Measurements from ENCODE around the gene RALGAPB. TPM values are rescaled to one million over a fixed set of nuclear protein-coding genes. Genes with fewer than 3 reads are reported as not detected.
A peak's percentile ranks its signal among the peaks of the same experiment; 100 is the strongest.

Gene RALGAPB
- total and polyA plus RNA-seq, 2 of the 13 experiments (the other 11 are each of a cell fraction or from before 2014, with no cell fraction given): 17.6 to 30.6 TPM

DNA sequence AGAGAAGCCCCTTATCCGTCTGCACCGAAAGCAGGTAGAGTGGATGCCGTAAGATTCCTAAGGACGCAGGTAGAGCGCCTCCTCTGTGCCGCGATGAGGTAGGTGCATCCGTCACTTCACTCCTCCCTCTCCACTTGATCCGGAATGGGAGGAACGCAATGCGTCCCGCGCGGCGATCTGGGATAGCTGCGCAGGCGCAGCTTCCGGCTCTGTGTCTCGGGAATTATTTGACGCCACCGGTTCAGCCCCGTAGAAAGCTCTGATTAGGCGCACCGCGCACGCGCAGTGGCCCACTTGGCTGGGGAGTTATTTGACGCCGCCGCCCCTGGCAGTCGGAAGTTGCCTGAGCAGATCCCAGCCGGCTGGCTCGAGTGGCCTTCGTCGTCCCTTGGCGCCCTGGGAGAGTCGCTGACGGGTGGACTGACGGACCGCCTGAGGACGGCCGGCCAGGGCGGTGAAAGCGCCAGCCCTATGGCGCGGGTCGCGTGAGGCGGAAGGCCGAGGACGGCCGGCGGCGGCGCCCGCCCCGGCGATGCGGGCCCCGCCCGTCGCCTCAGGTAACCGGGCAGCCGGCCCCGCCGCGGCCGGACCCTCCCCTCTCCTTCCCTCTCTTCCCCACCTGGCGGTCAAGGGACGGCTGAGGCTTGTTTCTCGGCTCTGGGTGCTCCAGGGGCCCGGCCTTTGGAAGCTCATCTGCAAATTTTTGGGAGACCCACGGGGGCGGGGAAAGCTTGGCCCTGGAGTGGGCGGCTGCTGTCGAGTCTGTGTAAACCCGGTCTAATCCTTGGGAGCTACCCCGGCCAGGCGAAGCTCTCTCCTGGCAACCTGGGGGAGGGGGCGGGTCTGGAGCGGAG is at the start of gene RALGAPB (continued):
- TF ChIP-seq, protein P1, sequence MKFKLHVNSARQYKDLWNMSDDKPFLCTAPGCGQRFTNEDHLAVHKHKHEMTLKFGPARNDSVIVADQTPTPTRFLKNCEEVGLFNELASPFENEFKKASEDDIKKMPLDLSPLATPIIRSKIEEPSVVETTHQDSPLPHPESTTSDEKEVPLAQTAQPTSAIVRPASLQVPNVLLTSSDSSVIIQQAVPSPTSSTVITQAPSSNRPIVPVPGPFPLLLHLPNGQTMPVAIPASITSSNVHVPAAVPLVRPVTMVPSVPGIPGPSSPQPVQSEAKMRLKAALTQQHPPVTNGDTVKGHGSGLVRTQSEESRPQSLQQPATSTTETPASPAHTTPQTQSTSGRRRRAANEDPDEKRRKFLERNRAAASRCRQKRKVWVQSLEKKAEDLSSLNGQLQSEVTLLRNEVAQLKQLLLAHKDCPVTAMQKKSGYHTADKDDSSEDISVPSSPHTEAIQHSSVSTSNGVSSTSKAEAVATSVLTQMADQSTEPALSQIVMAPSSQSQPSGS (CRISPR knock-in tag; IDR thresholded peaks at IDR 0.05): peak; percentile 91
- TF ChIP-seq CBFB (CRISPR knock-in tag; IDR thresholded peaks at IDR 0.05): peak; percentile 68; the same call in 1 of the 2 replicates
- TF ChIP-seq THAP11 (CRISPR knock-in tag; IDR thresholded peaks at IDR 0.05): peak; percentile 95
- no peak for TF ChIP-seq ZFP82 (CRISPR knock-in tag; IDR thresholded peaks at IDR 0.05; ENCODE audit: borderline replicate concordance)
- TF ChIP-seq MYC (CRISPR knock-in tag; IDR thresholded peaks at IDR 0.05; ENCODE audit: borderline replicate concordance): peak; percentile 85
- TF ChIP-seq, protein P2, sequence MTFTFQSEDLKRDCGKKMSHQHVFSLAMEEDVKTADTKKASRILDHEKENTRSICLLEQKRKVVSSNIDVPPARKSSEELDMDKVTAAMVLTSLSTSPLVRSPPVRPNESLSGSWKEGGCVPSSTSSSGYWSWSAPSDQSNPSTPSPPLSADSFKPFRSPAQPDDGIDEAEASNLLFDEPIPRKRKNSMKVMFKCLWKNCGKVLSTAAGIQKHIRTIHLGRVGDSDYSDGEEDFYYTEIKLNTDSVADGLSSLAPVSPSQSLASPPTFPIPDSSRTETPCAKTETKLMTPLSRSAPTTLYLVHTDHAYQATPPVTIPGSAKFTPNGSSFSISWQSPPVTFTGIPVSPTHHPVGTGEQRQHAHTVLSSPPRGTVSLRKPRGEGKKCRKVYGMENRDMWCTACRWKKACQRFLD (CRISPR knock-in tag; IDR thresholded peaks at IDR 0.05; ENCODE audit: borderline replicate concordance): peak; percentile 80; the same call in 1 of the 2 replicates
- TF ChIP-seq, protein P3, sequence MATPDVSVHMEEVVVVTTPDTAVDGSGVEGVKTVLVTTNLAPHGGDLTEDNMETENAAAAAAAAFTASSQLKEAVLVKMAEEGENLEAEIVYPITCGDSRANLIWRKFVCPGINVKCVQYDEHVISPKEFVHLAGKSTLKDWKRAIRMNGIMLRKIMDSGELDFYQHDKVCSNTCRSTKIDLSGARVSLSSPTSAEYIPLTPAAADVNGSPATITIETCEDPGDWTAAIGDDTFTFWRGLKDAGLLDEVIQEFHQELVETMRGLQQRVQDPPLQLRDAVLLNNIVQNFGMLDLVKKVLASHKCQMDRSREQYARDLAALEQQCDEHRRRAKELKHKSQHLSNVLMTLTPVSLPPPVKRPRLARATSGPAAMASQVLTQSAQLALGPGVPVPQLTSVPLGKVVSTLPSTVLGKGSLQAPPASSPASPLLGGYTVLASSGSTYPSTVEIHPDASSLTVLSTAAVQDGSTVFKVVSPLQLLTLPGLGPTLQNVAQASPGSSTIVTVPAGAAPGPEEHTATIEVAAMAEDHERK (CRISPR knock-in tag; IDR thresholded peaks at IDR 0.05; ENCODE audit: low read depth): peak; percentile 85
- TF ChIP-seq SMYD3 (CRISPR knock-in tag; IDR thresholded peaks at IDR 0.05): no peak
- TF ChIP-seq, protein P4, sequence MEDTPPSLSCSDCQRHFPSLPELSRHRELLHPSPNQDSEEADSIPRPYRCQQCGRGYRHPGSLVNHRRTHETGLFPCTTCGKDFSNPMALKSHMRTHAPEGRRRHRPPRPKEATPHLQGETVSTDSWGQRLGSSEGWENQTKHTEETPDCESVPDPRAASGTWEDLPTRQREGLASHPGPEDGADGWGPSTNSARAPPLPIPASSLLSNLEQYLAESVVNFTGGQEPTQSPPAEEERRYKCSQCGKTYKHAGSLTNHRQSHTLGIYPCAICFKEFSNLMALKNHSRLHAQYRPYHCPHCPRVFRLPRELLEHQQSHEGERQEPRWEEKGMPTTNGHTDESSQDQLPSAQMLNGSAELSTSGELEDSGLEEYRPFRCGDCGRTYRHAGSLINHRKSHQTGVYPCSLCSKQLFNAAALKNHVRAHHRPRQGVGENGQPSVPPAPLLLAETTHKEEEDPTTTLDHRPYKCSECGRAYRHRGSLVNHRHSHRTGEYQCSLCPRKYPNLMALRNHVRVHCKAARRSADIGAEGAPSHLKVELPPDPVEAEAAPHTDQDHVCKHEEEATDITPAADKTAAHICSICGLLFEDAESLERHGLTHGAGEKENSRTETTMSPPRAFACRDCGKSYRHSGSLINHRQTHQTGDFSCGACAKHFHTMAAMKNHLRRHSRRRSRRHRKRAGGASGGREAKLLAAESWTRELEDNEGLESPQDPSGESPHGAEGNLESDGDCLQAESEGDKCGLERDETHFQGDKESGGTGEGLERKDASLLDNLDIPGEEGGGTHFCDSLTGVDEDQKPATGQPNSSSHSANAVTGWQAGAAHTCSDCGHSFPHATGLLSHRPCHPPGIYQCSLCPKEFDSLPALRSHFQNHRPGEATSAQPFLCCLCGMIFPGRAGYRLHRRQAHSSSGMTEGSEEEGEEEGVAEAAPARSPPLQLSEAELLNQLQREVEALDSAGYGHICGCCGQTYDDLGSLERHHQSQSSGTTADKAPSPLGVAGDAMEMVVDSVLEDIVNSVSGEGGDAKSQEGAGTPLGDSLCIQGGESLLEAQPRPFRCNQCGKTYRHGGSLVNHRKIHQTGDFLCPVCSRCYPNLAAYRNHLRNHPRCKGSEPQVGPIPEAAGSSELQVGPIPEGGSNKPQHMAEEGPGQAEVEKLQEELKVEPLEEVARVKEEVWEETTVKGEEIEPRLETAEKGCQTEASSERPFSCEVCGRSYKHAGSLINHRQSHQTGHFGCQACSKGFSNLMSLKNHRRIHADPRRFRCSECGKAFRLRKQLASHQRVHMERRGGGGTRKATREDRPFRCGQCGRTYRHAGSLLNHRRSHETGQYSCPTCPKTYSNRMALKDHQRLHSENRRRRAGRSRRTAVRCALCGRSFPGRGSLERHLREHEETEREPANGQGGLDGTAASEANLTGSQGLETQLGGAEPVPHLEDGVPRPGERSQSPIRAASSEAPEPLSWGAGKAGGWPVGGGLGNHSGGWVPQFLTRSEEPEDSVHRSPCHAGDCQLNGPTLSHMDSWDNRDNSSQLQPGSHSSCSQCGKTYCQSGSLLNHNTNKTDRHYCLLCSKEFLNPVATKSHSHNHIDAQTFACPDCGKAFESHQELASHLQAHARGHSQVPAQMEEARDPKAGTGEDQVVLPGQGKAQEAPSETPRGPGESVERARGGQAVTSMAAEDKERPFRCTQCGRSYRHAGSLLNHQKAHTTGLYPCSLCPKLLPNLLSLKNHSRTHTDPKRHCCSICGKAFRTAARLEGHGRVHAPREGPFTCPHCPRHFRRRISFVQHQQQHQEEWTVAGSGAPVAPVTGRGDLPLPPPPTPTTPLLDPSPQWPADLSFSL (CRISPR knock-in tag; IDR thresholded peaks at IDR 0.05): no peak
- TF ChIP-seq, protein P5, sequence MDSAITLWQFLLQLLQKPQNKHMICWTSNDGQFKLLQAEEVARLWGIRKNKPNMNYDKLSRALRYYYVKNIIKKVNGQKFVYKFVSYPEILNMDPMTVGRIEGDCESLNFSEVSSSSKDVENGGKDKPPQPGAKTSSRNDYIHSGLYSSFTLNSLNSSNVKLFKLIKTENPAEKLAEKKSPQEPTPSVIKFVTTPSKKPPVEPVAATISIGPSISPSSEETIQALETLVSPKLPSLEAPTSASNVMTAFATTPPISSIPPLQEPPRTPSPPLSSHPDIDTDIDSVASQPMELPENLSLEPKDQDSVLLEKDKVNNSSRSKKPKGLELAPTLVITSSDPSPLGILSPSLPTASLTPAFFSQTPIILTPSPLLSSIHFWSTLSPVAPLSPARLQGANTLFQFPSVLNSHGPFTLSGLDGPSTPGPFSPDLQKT (CRISPR knock-in tag; IDR thresholded peaks at IDR 0.05; ENCODE audit: borderline replicate concordance): peak; percentile 74; the same call in 1 of the 2 replicates
- TF ChIP-seq SPEN (CRISPR knock-in tag; IDR thresholded peaks at IDR 0.05; ENCODE audit: low read depth): peak; percentile 95
- no peak for TF ChIP-seq SUZ12 (IDR thresholded peaks at IDR 0.05; ENCODE audit: low read depth, low read length)
- TF ChIP-seq TGIF2 (CRISPR knock-in tag; IDR thresholded peaks at IDR 0.05): peak; percentile 76
- TF ChIP-seq ZNF557 (CRISPR knock-in tag; IDR thresholded peaks at IDR 0.05): peak; percentile 92; the same call in 1 of the 2 replicates
- TF ChIP-seq MED8 (CRISPR knock-in tag; IDR thresholded peaks at IDR 0.05; ENCODE audit: insufficient replicate concordance): no peak
